ENCODE measurements around the gene RBCK1.
A peak's percentile ranks its signal among the peaks of the same experiment; 100 is the strongest.
"Not testable (repeated sequence)": the region's sequence is repeated elsewhere in the genome, so short reads cannot be mapped to it uniquely, and the experiment has no call there.

RBCK1 gene

DNA sequence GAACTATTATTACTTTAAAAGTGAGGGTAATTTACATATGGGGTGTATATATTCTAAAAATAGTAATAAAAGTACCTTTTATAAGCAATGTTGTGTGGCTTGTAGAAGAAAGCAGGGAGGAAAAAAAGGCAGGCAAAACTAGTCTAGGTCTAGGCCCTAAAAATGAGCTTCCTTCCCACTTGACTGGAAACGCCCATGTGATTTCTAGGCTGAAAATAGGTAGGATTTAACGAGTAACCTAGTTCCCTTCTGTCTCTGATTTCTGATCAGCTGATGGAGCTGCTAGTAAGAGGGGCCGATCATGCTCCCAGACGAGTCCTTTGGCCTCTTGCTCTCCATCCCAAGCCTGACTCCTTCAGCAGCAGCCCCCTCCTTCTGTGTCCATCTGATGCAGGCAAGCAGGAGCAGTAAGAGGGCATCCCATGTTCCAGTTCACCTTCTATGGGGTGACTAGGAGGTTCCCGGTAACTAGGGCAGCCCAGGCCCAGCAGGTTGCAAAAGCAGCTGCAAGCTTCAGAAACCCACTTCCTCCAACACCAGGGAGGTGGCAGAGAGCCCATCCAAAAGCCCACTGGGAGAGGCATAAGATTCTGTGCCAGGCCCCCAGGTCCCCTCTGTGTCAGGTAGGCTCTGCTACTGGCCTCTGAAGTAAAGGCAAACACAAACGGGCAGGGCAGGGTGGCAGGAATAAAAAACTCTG is 29.8 kb downstream of the RBCK1 start:
- no peak for DNase-seq (ENCODE audit: low read depth)

- DNase-seq (ENCODE audit: low read depth) = no peak
Observed at GRCh38 chr20:438571-439469, 30.7 kb downstream of the RBCK1 start.

GRCh38 chr20:440148-440547 is 32.0 kb downstream of the RBCK1 start:
- no peak for DNase-seq (ENCODE audit: low read depth)

GRCh38 chr20:440636-441035 is 32.5 kb downstream of the RBCK1 start:
- peak; percentile 83 for DNase-seq (ENCODE audit: low read depth)

DNA sequence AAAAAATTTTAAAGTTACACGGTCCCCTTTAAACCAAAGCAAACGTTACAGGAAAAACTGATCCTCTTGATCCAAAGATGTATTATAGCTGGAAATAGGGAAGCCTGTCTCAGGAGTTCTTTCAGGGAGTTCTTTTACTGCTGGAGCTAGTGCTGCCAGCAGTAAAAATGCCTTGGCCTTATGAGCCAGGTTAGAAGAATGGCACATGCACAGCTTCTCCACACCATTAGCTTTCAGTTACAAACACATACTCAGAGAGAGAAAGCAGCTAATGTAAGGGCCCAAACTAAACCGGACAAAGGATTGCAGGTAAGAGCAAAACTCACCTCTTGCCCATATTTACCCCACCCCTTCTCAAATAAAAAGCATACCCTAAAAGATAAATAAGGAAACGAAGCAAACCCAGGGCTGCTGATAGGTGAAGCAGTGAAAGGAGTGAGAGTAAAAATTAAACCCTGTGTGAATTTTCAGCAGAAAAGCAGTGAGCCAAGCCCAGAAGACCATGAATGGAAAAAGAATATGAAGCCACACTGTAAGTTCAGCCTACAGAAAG is 35.2 kb downstream of the RBCK1 start:
- no peak for DNase-seq (ENCODE audit: low read depth)

DNA sequence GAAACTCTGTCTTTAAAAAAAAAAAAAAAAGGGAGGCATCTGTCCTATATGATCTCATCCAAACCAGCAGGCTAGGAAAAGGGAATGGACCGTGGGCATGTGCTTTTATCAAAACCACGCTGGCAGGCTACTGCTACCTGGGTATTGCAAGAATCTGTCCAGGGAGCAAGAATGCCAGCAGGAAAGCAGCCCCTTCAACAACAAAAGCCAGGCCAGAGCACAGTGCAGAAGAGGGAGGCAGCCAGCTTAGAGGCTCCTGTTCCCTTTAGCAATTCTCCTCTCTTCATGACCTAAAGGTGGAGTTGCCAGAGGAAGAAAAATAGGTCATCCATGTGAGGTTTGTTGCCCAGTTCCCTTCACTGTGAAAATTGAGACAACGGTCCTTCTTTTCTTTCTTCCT is 36.0 kb downstream of the RBCK1 start:
- peak; percentile 58 for DNase-seq (ENCODE audit: low read depth)

DNA sequence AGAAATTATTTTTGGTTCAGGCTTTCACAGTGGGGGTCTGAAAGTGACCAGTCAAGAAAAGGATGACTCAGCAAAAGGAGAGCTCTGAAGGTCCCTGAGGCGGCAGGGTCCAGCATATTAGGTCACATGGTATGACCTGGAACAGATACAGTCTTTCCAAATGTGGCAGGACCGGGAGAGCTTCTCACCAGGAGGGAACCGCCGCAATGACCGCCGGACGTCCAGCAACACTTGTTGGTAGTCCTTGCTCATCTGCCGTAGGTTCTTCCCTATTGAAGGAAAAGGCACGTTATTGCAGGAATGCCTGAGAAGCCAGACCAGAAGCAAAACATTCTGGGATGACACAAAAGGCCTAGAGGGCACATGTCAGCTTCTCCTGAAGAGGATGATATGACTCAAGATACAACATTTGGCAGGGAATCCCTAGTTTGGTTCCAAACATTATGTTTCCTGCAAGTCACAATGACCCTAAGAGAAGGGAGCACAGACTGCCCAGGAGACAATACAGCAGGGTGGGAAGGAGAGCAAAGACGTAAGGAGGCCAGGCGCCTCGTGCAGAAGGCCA is 36.8 kb downstream of the RBCK1 start:
- DNase-seq (ENCODE audit: low read depth) = no peak

DNA sequence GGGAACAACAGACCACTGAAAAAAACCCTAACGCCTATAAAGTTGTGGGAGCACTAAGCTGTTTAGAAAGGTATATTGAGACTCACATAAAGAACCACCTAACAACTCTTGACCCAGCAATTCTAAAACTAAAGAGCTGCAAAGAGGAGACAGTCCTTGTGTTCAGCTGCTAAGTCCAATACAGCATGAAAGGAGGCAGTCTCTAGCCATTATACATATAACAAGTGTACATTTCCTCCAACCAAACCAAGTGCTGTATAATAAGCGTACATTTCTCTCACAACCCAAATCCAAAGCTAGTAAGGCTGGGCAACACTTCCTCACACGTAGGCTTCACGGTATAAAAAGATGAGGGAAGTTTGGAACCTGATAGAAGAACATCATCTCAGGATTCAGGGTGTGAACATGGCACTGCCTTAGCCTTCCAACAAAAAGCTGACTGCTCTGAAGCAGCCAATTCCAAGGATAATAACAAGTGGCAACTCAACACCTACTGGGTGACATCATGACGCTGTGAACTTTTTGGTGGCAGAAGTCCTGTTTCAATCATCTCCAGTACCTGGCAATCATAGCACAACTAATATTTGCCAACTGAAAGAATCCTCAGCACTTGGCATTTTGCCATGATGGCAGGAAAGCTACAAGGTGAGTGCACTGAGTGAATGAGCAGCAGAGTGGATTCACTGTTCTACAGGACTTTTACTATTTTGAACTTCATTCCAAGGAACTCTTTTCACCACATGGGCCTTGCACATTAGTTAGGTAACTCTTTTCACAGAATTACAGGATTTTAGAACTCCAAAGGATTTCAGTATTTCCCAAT is 37.6 kb downstream of the RBCK1 start:
- no peak for DNase-seq (ENCODE audit: low read depth)

- not testable (repeated sequence) for DNase-seq (ENCODE audit: low read depth)
Observed at GRCh38 chr20:452021-452420, 43.9 kb downstream of the RBCK1 start.

DNA sequence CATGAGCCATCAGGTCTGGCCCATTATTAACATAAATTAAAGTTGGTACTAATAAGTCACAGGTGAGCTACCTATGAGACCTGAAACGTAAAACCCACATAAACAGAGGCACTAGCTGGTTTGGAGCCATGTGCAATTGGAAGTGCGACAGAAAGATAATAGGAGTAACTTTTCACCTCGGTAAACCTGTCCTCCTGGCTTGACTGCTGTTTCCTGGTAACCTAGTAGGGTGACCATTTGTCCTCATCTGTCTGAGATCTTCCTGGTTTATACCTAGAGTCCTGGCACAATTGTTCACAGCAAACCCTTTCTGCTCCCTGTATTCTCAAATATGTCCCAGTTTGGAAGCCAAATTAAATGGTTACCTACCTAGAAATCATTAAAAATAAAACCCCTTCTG is 46.9 kb downstream of the RBCK1 start:
- DNase-seq (ENCODE audit: low read depth) = no peak

- no peak for DNase-seq (ENCODE audit: low read depth)
Observed at GRCh38 chr20:458776-459175, 50.7 kb downstream of the RBCK1 start.

DNA sequence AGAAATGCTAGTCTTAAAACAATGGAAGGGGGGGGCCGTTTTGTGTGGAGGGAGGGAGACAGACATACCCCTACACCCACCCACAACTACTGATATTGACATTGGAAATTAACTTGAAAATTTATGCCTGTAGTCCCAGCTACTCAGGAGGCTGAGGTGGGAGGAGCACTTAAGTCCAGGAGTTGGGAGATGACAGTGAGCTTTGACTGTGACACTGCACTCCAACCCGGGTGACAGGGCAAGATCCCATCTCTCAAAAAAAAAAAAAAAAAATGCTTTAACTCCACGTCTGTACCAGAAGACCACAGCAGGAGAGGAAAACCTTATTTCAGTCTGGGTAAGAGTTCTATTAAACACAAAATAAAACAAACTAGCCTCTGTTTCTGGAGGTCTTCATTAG is 52.1 kb downstream of the RBCK1 start:
- DNase-seq (ENCODE audit: low read depth) = no peak

- DNase-seq (ENCODE audit: low read depth) = peak; percentile 35
Observed at GRCh38 chr20:460707-461106, 52.6 kb downstream of the RBCK1 start.

GRCh38 chr20:461254-462198 is 53.4 kb downstream of the RBCK1 start:
- DNase-seq (ENCODE audit: low read depth) = peak; percentile 31

DNA sequence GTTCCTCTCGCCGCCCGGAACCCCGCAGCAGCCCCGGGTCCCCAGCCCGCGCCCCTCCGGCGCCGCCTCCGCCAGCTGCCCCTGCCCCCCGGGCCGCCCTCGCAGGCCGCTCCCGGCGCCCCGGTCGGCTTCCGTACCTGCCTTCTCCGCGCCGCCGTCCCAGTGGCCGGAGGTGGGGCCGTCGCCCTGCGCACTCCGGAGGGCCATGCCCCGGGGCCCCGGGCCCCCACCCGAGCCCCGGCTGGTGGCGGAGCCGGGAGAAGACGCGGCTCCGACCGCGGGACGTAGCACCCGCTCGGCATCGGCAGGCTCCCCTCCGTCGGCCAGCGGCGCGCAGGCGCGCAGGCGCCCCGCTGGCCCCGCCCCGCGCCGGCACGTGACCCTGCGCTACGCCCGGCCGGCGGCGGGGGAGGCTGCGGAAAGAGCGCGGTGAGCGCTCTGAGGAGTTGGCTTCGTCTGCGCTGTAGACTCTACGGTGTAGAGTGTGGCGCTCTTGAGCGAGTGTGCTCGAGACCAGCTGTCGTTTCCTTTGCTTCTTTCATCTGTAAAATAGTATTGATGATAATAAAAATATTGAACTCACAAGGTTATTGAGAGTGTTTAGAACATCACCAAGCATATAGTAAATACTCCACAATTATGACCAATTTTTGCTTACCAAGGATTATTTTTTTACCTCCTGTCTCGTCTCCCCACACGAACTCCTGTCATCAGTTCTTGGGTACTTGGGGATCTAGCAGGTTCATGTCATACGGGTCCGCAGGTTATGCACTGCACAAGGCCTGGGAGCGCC is 54.3 kb downstream of the RBCK1 start, which contains the start of gene TBC1D20:
Gene TBC1D20, minus strand, starts transcription at position 335 of the 793 bp plus-strand sequence. Its CDS starts 128 bp downstream, at position 207.
- DNase-seq (ENCODE audit: low read depth) = peak; percentile 77

DNA sequence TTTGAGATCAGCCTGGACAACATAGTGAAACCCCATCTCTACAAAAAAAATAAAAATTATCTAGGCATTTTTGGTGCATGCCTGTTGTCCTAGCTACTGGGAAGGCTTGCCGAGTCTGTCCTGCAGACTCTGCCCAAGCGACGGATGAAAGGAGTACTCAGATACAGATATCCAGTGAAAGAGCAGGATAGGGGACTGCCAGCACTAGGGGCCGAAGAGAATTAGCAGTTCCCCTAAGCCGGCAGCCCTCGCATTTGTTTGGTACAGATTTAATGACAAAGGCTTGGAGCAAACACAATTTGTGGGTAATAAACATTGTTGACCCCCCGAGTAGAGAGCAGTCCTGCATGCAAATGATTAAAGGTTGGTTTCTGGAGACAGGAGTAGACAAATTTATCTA is 59.7 kb downstream of the RBCK1 start:
- no peak for DNase-seq (ENCODE audit: low read depth)

DNA sequence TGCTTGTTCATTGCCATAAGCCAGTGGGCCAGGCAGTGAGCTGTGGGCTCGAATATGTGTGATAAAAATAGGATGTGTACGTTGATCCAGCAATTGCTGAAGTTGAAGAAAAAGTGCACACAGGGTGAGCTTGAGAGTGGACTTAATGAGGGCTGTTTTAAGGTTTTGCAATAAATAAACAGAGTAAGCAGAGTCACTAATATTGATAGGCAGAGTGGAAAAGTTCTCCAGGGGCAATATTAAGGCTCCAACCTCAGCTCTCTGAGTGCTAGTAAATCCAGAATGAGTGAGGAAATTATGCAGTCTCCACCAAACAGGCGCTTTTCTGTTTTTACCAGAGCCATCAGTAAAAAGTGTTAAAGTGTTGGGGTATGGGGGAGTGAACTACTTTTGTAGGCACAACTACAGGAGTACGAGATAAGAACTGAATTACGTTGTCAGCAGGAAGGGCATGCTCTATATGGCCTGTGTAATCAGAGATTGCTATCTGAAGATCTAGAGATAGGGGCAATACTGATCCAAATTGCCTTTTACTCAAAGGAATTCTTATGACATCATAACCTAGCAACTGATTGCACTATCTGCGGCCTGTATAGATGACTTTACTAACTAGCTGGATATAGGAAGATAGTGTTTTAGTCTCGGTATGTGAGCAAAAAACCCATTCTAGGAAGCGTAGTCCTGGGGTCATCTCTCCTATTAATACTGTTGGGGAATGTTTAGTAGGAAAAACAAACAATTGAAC is 61.8 kb downstream of the RBCK1 start:
- DNase-seq (ENCODE audit: low read depth) = no peak

DNA sequence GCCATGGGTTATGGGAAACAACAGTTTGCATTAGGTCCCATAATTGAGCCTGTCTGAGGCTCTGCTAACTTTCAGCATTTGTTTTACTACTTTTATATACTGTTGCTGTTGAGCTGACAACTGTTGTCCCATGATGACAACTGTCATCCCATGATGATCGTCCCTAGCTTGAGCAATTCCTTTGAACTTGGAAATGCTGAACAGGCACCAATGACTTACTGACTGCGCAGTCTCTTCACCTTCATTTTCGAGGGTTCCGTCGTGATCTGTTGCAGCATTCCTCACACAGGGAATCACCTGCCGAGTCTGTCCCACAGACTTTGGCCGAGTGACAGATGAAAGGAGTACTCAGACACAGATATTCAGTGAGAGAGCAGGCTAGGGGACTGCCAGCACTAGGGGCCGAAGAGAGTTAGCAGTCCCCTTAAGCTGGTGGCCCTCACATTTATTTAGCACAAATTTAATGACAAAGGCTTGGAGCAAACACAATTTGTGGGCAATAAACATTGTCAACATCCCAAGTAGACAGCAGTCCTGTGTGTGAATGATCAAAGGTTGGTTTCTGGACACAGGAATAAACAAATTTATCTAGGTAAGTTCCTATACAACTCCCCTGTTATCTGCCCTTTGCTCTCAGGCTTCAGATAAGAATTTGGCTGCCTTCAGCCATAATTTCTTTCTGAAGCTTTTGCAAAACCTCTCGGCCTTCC is 64.2 kb downstream of the RBCK1 start:
- no peak for DNase-seq (ENCODE audit: low read depth)

Data from amniotic epithelial cell (primary cell).